LoVo (cell line): ENCODE results near the gene TMEM132D.

ENCODE experiments used
- DNase-seq: peaks from one replicate; pipeline ENCODE4 v3.0.0-alpha.2; 2016; ENCODE audit warnings: low spot score

TMEM132D gene

DNA sequence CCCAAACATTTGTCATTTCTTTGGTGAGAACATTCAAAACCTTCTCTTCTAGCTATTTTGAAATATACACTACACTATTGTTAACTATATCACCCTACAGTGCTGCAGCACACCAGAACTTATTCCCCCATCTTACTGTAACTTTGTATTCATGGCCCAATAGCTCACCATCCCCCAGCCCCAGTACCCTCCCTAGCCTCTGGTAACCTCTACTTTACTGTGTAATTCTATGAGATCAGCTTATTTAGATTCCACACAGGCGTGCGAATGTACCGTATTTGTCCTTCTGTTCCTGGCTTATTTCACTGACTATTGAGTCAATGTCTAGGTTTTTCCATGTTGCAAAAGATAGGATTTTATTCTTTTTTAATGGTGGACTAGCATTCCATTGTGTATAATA is 469.0 kb downstream of the TMEM132D start:
- DNase-seq, result no peak

DNA sequence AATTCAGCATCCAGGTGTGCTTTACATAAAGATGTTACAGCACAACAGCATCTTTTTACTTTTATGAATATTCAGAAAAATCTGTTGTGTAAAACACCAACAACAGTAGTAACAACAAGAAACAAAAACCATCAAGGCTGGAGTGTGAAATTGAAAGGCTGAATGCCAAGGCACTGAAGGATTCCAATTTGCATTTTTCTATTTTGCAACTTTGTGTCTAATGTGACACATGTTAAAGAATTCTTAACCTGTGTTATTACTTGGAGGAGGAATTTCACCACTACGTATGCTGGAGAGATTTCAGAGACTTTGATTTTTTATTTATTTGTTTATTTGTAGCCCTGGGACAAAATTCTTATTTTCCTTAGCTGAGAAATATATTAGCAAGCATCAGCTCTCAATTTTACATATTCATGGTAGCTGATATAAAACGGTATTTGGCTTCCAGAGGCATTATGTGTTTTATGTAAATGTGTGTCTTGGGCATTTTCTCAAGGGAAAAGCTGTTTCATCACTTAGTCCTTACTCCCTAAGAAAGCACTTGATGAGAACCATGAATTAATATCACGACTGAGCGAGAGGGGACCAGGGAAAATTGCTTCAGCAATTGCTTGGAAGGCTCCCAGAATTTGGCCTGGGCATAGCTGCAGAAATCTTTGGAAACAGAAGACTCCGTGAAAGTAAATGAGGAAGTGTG is 475.4 kb downstream of the TMEM132D start:
- no peak for DNase-seq

DNA sequence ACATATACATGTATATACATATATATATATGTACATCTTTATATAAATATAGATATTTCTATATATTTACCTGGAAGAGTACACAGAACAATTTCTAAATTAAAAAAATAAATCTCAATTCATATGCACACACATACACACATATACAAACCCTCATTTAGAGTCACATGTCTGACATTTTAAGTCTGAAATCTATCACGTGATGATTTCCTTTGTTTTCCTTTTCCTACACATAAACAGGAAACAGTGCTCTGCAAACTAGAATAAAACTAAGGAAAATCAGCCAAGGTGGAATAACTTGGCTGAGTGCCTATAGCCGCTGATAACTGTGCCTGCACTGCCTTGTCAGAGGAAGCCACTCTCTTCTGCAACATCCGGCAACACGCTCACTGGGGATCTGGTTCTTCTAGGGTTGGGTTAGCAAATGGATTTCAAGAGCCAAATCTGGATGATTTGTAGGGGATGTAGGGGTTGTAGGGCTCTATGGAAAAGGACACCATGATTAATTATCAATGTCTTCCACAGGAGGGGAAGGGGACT is 480.7 kb downstream of the TMEM132D start:
- DNase-seq, result no peak

DNA sequence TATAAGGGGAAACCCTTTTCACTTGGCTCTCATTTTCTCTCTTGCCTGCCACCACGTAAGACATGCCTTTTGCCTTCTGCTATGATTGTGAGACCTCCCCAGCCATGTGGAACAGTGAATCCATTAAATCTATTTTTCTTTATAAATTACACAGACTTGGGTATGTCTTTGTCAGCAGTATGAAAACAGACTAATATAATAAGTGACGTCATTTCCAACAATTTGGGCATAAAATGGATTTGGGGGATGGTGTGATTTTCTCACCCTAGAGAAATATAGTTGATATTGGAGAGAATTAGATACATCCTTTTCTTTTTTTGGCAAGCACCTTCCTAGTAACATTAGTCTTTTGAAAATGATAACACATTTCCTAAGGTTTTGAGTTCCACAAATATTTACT is 490.5 kb downstream of the TMEM132D start:
- DNase-seq, result no peak

DNA sequence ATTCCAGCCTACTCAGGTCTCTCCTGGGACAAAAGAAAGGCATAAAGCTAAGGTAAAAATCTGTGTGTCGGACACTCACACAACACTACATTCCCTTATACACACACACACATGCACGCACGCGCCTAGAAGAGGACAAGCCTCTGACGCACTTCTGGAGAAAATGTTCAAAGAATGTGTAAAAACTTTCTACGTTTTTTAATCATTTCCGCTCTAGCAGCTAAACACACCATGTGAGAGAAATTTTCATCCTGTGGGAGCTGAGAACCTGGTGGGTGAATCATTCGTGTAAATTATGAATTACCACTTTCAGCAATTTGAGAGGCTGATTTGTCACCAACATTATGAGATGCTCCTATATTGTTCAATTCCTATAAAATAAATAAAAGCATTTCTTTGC is 494.5 kb downstream of the TMEM132D start:
- no peak for DNase-seq

DNA sequence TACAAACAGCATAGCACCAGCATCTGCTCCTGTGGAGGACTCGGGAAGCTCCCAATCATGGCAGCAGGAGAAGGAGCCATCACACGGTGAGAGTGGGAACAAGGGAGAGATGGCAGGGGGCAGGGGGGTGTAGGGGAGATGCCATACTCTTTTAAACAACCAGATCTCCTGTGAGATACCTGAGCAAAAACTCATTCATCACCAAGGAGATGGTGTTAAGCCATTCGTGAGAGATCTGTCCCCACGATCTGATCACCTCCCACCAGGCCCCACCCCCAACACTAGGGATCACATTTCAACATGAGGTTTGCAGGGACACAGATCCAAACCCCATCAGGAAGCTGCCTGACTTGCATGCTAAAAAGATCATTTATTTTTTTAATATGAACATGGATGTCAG is 499.3 kb downstream of the TMEM132D start:
- DNase-seq, result no peak

DNA sequence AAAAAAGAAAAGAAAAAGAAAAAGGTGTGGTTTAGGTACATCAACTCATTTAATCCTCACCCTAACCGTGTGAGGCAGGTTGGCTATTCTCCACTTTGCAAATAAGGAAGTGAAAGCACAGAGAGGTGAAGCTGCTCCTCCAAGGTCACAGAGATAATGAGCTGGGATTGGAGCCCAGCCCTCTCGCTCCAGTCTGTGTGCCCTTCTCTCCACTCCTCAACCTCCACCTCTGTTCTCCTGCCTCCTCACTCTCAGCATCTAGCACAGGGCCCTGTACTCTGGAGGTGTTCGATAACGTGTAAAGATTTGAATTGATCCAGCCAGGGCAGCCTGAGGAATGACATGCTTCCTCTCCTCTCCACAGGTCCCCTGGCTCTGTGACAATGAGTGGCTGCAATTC is 502.3 kb downstream of the TMEM132D start:
- no peak for DNase-seq

DNA sequence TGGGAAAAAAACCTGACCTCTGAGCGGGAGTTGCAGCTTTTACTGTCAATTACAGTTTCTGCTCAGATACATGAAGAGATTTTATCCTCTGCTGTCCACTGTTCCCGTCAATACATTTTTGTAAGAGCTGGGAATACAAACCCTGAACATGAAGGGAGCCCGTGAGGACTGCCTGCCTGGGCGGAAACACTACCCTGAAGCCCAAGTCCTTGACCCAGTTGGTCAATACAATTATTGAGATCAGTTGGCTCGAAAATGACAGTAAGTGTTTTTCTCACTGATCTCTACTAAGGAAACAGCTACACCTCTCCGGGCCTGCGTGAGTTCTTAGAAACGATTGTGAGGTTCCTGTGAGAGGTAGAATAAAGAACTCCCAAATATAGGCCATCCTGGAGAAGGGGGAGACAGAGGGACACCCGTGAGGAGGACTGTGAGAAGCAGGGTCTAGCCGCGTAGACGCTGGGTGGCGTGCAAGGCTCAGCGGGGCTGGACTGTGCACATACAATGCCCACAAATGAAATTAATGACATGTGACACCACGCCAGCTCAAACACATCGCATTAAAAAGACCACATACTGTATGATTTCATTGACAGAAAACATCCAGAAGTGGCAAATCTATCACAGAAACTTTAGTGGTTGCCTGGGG is 509.5 kb downstream of the TMEM132D start:
- no peak for DNase-seq

DNA sequence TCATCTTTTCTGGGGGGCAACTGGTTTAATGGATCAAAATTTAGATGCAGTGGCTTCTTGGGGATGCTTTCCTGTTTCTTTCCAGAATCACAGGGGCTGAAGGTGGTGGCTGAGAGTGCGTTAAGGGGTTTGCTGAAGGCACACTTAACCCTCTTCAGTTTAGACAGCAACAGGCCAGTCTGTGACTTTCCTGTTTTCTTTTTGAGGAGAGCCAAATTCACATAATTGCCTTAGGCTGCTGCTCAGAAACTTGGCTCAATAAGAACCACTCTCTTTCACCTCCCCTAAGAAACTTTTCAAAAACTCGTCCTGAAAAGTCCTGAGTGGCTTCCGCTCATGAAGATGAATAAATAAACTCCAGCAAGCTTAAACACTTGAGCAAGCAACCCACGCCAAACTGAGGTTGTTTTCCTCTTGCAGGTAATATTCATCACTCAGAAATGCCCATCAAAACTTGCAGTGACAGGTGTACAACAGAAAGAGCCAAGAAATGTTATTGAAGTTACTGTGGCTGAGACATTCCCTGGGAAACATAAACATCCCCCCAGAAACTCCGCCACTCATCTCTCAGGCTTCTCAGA is 510.4 kb downstream of the TMEM132D start:
- no peak for DNase-seq

DNA sequence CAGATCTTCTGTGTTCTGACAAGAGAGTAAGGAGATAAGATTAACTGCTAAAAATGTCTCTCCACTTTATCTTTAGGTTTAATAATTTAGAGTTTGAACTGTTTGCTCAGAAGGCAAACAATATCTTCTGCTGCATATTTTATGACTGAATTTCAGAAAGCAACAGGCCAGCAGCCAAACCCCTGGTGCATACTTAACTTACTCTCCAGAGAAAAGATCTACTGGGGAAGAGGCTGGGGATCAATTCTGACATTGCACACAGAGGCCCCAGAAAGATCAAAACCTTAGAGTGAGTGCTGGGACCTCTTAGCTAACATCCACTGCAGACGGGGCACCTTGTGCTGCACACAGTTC is 518.2 kb downstream of the TMEM132D start:
- DNase-seq, result no peak

DNA sequence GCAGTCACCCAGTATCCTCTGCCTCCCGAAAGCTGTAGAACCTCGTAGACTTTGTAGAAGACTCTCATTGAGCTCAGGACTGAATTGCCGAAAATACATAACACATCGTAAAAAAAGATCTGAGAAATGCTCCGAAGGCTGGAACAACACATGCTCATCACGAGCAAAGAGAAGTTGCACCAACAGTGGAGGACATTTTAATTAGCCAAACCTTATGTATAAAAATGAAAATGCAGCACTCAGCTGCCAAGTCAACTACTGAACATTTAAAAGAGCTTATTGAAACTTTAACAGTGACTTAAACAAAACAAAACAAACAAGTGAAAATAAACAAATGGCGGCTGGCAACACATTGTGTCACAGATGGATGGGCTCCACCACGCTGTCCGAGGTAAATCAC is 519.9 kb downstream of the TMEM132D start:
- no peak for DNase-seq

DNA sequence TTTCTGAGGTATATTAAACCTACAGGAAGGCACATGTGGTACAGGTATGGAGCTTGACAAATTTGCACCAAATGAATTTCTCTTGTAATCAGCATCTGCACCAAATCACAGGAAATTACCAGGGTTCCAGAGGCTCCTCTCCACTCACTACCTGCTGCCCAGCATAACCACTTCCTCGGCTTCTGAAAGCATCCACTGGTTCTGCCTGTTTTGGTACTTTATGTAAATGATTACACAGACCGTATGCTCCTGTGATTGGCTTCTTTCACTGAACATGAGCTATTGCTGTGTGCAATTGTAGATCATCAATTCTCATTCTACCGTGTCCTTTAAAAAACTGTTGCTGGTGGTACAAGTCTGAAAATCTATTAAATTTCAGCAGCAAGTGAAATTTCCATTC is 522.1 kb downstream of the TMEM132D start:
- DNase-seq, result no peak

DNA sequence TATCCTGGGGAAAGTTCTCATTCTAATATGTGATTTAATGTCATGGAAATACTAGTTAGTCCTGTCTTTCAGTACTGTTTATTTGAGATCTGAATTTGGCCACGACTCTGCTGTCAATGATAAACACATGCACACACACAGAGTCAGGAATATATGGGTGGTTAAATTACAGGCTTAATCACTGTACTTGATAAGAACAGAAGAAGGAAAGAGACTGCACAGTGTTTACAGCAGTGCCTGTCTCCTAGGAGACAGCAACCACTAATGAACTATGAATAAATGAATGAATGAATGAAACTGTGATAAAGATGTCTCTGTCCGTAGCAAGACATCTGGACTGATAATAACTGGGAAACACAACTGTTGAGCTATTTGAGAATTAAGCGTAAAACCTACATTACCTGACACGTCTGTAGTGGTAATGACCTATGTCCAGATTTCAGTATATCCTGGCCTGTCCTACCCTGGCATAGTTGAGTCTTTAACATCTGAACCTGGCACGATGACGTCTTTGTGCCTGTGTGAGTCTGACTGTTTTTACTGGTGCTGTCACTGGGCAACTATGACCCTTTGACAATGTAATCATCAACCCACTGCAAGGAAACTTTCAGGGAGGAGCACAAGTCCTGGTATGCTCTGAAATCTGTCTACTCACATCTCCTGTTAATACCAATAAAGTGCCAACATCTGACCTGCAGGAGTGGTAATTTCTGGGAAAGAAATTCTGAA is 524.6 kb downstream of the TMEM132D start:
- DNase-seq, result no peak

DNA sequence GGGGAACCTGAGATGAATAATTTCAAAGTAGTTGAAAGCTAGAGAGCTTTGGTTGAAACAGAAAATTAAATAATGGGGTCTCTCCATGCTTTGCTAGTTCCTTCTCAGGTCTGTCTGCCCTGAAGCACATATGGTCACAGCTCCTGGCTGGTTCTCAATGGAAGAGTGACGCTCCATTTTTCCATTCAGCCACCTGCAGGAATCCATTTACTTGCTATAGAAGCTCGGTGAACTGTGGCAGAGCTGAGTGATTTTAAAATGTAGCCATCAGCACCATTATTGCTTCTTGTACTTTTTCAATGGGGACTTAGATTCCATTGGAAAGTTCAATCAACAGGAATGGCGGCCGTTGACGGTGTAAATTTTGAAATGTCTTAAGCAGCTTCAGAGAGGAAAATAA is 525.3 kb downstream of the TMEM132D start:
- no peak for DNase-seq

DNA sequence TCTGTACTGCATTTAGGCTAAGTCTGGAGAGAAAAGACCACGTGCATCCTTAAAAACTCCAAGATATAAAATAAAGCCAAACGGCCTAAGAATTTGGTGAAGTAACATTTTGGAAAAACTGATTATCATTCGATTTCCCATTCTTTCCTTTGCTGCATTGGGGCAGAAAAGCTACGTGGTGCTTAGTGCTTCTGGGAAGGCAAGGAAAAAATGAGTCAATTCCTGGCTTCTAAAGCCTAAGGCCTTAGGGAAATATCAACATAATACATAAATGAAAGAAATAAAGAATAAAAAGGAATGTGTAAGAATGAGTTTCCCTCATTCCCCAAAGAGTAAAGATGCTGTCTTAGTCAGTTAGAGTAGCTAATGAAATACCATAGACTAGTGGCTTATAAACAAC is 530.1 kb downstream of the TMEM132D start:
- DNase-seq, result no peak

DNA sequence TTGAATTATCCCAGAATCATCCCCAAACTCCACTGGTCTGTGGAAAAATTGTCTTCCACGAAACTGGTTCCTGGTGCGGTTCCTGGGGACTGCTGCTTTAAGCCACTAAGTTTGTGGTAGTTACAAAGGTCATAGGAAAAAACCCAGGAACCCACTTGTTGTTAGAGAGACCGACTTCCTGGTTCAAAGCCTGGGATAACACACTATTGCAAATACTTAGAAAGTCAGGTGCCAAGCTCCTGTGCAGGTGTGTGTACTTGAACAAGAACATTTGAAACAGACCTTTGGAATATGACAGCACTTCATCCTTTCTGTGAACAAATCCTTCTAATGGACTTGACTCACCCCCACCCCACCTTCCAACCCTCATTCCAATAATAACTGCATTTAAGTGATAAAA is 530.9 kb downstream of the TMEM132D start:
- DNase-seq, result no peak

DNA sequence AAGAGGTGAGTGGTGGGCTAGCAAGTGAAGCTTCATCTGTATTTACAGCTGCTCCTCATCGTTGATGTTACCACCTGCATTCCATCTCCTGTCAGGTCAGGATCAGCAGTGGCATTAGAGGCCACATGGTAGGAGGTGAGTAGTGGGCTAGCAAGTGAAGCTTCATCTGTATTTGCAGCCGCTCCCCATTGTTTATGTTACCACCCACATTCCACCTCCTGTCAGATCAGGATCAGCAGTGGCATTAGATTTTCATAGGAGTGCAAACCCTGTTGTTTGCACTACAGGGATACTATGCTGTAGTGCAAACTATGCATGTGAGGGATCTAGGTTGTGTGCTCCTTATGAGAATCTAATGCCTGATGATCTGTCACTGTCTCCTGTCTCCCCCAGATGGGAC is 531.5 kb downstream of the TMEM132D start:
- no peak for DNase-seq

DNA sequence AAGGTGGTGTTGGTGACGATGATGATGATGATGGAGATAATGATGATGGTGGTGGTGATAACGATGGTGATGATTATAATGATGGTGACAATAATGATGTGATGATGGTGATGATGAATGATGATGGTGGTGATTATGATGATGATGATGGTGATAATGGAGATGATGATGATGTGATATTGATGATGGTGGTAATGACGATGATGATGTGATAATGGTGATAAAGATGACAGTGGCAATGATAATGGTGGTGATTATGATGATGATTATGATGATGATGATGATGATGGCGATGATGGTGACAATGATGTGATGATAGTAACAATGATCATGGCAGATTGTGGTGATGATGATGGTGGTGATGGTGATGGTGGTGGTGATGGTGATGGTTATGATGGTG is 532.6 kb downstream of the TMEM132D start:
- no peak for DNase-seq

DNA sequence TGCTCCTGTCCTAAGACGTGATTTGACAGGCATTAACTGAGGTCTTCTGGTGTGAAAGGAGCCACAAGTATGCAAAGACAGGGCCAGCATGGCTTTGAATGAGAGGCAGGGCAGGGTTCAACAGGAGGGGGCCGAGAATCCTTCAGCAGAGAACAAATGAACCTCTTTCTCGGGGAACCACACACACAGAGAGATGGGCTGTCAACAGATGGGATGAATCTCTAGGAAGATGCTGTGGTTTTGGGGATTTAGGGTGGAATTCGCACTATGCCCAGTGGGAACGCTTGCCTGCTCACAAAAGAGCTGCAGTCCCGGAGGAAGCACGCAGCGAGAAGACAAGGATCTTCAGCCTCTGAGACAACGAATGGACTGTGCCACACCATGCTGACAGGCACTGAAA is 537.2 kb downstream of the TMEM132D start:
- DNase-seq, result no peak

DNA sequence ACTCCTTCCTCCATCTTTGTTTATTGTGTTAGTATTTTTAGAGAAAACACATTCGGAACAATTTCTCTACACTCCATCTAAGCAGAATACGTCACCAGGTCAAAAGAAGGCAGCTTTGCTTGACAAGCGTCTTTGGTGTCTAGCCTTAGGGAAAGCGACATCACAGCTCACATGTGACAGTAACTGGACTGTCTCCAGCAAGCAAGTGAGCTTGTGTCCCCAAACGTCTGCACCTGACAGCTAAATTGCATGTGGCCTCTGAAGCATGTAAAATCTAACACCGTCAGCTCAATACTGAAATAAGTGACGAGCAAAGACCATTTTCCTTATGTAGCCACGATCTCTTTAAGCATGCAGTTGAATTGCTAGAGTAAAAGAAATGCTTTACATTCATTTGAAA is 540.8 kb downstream of the TMEM132D start:
- no peak for DNase-seq

DNA sequence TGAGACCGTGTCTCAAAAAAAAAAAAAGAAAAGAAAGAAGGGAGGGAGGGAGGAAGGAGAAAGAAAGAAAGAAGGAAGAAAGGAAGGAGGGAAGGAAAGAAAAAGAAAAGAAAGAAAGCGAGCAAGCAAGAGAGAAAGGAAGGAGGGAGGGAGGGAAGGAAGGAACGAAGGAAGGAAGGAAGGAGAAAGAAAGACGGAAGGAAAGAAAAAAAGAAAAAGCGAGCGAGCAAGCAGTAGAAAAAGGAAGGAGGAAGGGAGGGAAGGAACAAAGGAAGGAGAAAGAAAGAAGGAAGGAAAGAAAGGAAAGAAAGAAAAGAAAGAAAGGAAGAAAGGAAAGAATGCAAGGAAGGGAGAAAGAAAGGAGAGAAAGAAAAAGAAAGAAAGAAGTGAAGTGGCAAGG is 546.6 kb downstream of the TMEM132D start:
- DNase-seq, result no peak

DNA sequence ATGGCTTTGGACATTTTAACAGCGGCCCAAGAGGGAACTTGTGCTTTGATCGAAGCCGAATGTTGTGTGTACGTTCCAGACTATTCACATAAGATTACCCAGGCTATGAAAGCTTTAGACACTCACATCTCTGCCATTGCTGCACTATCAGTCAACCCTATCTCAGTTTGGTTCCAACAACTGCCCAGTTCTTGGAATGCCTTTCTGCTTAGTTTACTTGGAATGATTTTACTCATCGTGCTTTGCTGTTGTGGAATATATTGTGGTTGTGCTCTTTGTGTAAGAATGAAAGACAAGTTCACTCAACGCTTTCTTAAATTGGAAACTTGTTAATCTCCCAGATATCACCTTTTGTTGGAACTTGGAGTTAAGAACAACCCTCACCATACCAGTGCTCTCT is 552.3 kb downstream of the TMEM132D start:
- DNase-seq, result no peak

DNA sequence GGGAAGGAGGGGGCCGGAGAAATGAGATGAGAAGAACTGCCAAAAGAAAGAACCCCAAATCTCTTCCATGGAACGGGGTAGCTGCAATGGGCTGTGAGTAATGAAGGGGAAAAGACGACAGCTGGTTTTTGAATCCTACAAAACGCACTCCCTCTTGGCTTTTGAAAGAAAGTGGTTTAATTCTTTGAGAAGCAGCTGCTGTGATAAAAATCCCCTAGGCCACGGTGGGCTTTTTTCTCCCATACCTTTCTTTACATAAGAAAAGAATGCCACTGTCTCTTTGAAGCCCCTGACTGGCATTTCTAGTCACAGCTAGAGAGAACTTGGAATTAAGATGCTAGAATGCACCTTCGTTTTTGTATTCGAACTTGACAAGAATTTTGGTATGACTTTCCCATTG is 564.5 kb downstream of the TMEM132D start:
- DNase-seq, result no peak
